Parathyroid adenoma (tissue), 2 donors: ENCODE results near the gene CFAP46.

Experiments used
- H2AFZ ChIP-seq: fragments of 300-600 bp; sonication (generic); one replicate; pipeline ENCODE4 v1.7.0; 2017; ENCODE audit warnings: antibody characterized with exemption, mild to moderate bottlenecking
- H3K27ac ChIP-seq: fragments of 300-600 bp; sonication (generic); one replicate; pipeline ENCODE4 v1.7.0; 2017
- H3K27me3 ChIP-seq: fragments of 300-600 bp; sonication (generic); one replicate; pipeline ENCODE4 v1.7.0; 2017; ENCODE audit warnings: low read length; ENCODE audit not compliant: control insufficient read depth, insufficient read depth
- H3K36me3 ChIP-seq: fragments of 300-600 bp; sonication (generic); one replicate; pipeline ENCODE4 v1.7.0; 2017; ENCODE audit warnings: low read length; ENCODE audit not compliant: control insufficient read depth, insufficient read depth
- H3K4me1 ChIP-seq: fragments of 300-600 bp; sonication (generic); one replicate; pipeline ENCODE4 v1.7.0; 2017; ENCODE audit warnings: control low read depth
- H3K4me2 ChIP-seq: fragments of 300-600 bp; sonication (generic); one replicate; pipeline ENCODE4 v1.7.0; 2017; ENCODE audit warnings: low read length
- H3K4me3 ChIP-seq: fragments of 300-600 bp; sonication (generic); one replicate; pipeline ENCODE4 v1.7.0; 2017; ENCODE audit warnings: low read depth, low read length
- H3K79me2 ChIP-seq: fragments of 300-600 bp; sonication (generic); one replicate; pipeline ENCODE4 v1.7.0; 2017; ENCODE audit warnings: control low read depth
- H3K9ac ChIP-seq: fragments of 300-600 bp; sonication (generic); one replicate; pipeline ENCODE4 v1.7.0; 2017; ENCODE audit warnings: mild to moderate bottlenecking
- H3K9me3 ChIP-seq: fragments of 300-600 bp; sonication (generic); one replicate; pipeline ENCODE4 v1.7.0; 2017; ENCODE audit warnings: low read length; ENCODE audit not compliant: control insufficient read depth
- CTCF ChIP-seq: fragments of 300-600 bp; sonication (generic); IDR thresholded peaks from one replicate; pipeline ENCODE4 v1.7.0; 2017; ENCODE audit warnings: antibody characterized with exemption, mild to moderate bottlenecking
- donor health status: primary hyperparathyroidism.

The CFAP46 gene

GRCh38 chr10:132873395-132873794 is 69.0 kb downstream of the CFAP46 start:
- Histone ChIP-seq H3K4me1 (no peaks in the 10 kb centered on the region), H3K27ac (no peak overlapping the region), H3K4me2 (no peak overlapping the region), H3K27me3 (no peaks in the 10 kb centered on the region), H3K9ac (no peak overlapping the region), H3K36me3 (no peaks in the 10 kb centered on the region), H3K4me3 (no peak overlapping the region), H2AFZ (no peak overlapping the region), H3K79me2 (no peaks in the 10 kb centered on the region), H3K9me3 (no peaks in the 10 kb centered on the region)
- no peak for TF ChIP-seq CTCF

GRCh38 chr10:132872658-132873057 is 69.7 kb downstream of the CFAP46 start:
- Histone ChIP-seq H3K9ac (no peak overlapping the region), H2AFZ (no peak overlapping the region), H3K9me3 (no peaks in the 10 kb centered on the region), H3K4me2 (no peak overlapping the region), H3K36me3 (no peaks in the 10 kb centered on the region), H3K27me3 (no peaks in the 10 kb centered on the region), H3K4me3 (no peak overlapping the region), H3K79me2 (no peaks in the 10 kb centered on the region), H3K27ac (no peak overlapping the region), H3K4me1 (no peaks in the 10 kb centered on the region)
- TF ChIP-seq CTCF: no peak

GRCh38 chr10:132870426-132870825 is 71.9 kb downstream of the CFAP46 start:
- Histone ChIP-seq H3K36me3 (no peaks in the 10 kb centered on the region), H3K79me2 (no peaks in the 10 kb centered on the region), H2AFZ (no peak overlapping the region), H3K4me3 (no peak overlapping the region), H3K9ac (no peak overlapping the region), H3K4me1 (no peaks in the 10 kb centered on the region), H3K4me2 (no peak overlapping the region), H3K27me3 (no peaks in the 10 kb centered on the region), H3K9me3 (no peaks in the 10 kb centered on the region), H3K27ac (no peak overlapping the region)
- TF ChIP-seq CTCF: no peak

- Histone ChIP-seq H3K4me3 (no peak overlapping the region), H2AFZ (no peak overlapping the region), H3K27me3 (no peaks in the 10 kb centered on the region), H3K79me2 (no peaks in the 10 kb centered on the region), H3K4me2 (no peak overlapping the region), H3K27ac (no peak overlapping the region), H3K9ac (no peak overlapping the region), H3K4me1 (no peaks in the 10 kb centered on the region), H3K9me3 (no peaks in the 10 kb centered on the region), H3K36me3 (no peaks in the 10 kb centered on the region)
- no peak for TF ChIP-seq CTCF
These were observed 72.7 kb downstream of the CFAP46 start for GRCh38 chr10:132869621-132870020.

GRCh38 chr10:132868995-132869394 is 73.4 kb downstream of the CFAP46 start:
- Histone ChIP-seq H3K9me3 (no peaks in the 10 kb centered on the region), H3K36me3 (no peaks in the 10 kb centered on the region), H2AFZ (no peak overlapping the region), H3K27ac (no peak overlapping the region), H3K4me3 (no peak overlapping the region), H3K27me3 (no peaks in the 10 kb centered on the region), H3K9ac (no peak overlapping the region), H3K4me1 (no peaks in the 10 kb centered on the region), H3K4me2 (no peak overlapping the region), H3K79me2 (no peaks in the 10 kb centered on the region)
- no peak for TF ChIP-seq CTCF
